ENCODE results near the gene NF1.

The NF1 gene

DNA sequence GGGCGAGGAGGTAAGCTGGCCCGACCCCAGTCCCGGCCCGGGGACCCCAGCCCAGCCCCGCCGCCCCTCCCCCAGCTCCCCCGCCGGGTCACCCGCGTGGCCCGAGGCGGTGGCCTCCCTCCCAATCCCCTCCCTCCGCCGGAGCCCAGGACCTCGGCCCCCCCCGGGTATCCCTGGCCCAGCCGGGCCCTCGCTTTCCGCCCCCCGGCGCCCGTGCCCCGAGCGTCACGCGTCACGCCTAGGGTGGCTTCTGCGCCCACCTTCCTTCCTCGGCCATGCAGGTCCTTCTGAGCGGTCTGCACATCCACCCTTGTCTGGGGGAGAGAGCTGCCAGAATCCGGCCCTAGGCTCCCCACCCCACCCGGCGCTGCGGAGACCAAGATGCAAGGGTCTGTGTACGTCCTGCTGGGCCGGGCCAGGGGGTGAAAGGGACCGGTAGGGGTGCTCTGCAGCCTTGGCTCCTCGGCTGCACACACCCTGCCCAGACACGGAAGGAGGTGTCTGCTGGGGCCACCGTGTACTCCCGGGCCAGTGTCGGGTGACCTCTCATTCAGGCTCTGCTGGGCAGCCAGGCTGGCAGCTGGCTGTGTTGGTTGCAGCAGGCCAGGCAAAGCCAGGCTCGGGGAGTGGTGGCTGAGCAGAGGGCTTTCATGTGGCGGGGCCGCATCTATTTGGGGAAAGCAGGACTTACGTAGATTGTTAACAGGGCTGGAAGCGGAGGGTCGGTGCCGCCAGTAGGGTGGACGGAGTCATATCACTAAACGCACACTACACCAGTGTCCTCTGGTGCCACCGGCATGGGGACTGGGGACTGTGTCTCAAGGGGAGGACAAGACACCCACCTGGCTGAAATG is 297.5 kb downstream of the NF1 start:
- TF ChIP-seq, protein P1, sequence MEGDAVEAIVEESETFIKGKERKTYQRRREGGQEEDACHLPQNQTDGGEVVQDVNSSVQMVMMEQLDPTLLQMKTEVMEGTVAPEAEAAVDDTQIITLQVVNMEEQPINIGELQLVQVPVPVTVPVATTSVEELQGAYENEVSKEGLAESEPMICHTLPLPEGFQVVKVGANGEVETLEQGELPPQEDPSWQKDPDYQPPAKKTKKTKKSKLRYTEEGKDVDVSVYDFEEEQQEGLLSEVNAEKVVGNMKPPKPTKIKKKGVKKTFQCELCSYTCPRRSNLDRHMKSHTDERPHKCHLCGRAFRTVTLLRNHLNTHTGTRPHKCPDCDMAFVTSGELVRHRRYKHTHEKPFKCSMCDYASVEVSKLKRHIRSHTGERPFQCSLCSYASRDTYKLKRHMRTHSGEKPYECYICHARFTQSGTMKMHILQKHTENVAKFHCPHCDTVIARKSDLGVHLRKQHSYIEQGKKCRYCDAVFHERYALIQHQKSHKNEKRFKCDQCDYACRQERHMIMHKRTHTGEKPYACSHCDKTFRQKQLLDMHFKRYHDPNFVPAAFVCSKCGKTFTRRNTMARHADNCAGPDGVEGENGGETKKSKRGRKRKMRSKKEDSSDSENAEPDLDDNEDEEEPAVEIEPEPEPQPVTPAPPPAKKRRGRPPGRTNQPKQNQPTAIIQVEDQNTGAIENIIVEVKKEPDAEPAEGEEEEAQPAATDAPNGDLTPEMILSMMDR (conservative IDR thresholded peaks at IDR 0.05; ENCODE audit: low read depth), result no peak
- ChIA-PET POLR2A (ENCODE audit: low non-redundant PET) (no interaction called here), CTCF (interaction anchor here (0.7 kb wide), 1 partner anchor 544 kb away, joined by 5 read pairs; no protein-coding TSS in a partner anchor)
- no peak overlapping the region for H3K27ac ChIP-seq
- no peak for DNase-seq (ENCODE audit: low spot score)

GRCh38 chr17:31392856-31393748 is 298.3 kb downstream of the NF1 start:
- TF ChIP-seq, protein P1 (conservative IDR thresholded peaks at IDR 0.05; ENCODE audit: low read depth), result no peak
- POLR2A ChIA-PET (ENCODE audit: low non-redundant PET), result no interaction called here
- H3K27ac ChIP-seq, result no peak overlapping the region
- CTCF ChIA-PET, result no interaction called here
- no peak for DNase-seq (ENCODE audit: low spot score)

DNA sequence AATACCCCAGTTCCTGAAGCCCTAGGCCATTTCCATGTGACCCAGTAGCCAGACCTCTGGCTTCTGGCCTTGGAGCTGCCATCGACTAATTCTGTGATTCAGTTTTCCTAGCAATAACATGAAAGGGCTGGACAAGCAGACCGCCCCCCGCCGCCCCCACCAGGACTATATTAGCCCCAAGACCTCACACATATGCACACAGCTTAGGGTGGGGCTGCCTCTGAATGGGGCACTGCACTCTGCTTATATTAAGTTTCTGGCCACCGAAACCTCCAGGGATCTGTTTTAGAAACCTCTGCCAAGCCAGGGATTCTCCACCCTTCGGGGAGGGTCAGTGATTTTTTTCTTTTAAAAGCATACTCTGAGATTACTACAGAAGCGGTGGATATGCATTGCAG is 299.0 kb downstream of the NF1 start:
- POLR2A ChIA-PET (ENCODE audit: low non-redundant PET), result no interaction called here
- CTCF ChIA-PET, result no interaction called here
- no peak overlapping the region for H3K27ac ChIP-seq
- TF ChIP-seq, protein P1 (conservative IDR thresholded peaks at IDR 0.05; ENCODE audit: low read depth), result no peak
- no peak for DNase-seq (ENCODE audit: low spot score)

DNA sequence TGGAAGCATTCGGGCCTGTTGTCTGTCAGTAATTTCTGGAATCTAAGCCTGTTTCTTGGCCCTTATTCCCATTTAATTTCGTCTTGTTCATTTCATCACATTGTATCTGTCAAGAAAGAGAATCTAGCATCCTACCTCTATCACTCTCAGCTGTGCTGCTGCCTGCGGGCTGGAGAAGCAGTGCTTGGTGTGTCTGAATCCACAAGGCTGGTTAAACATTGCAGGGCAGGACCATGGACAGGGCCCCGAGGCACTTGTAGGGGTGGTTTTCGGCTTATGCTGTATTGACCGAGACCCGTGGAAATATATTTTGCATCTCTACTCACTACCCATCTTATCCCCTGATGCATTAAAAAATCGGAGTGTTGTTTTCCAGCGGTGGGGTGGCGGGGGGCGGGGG is 299.8 kb downstream of the NF1 start:
- no peak overlapping the region for H3K27ac ChIP-seq
- POLR2A ChIA-PET (ENCODE audit: low non-redundant PET), result no interaction called here
- peak; percentile 44 for DNase-seq (ENCODE audit: low spot score)
- TF ChIP-seq, protein P1 (conservative IDR thresholded peaks at IDR 0.05; ENCODE audit: low read depth), result no peak
- CTCF ChIA-PET, result interaction anchor here (0.8 kb wide), 1 partner anchor 16 kb away, joined by 3 read pairs; no protein-coding TSS in a partner anchor

DNA sequence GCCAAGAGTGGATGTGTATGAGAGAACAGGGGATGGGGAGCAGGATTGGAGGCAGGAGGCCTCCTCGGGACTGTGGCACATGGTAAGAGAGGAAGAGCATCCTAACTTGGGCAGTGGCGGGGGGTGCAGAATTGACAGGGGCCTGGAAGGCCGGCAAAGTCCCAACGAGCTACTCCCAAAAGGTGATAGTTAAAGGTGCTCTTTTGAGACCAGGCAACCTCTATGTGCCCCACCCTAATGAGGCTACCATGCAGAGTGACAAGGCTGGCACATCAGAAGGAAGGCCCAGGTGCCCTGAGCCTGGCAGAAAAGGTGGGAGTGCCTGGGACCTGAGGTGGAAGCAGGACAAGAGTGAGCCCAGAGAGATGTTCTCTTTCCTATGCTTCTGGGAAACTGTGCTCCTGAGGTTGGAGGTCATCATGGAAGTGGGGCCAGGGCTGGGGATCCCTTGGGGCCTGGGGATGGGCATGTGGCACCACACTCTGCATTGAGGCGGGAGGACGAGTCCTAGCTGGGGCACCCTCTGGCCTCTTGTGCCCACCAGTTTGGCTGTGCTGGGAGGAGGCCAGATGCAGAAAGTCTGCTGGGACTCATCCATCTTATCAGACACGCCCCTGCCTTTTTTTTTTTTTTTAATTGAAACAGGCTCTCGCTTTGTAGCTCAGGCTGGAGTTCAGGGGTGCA is 302.6 kb downstream of the NF1 start:
- DNase-seq (ENCODE audit: low spot score), result no peak
- TF ChIP-seq, protein P1 (conservative IDR thresholded peaks at IDR 0.05; ENCODE audit: low read depth), result no peak
- H3K27ac ChIP-seq, result no peak overlapping the region
- ChIA-PET CTCF (interaction anchor here (0.6 kb wide), 2 partner anchors 374 to 517 kb away, joined by 3 to 4 read pairs; no protein-coding TSS in a partner anchor), POLR2A (ENCODE audit: low non-redundant PET) (no interaction called here)

Measured in RWPE1 (cell line).